ENCODE measurements around the gene RILP.

DNA sequence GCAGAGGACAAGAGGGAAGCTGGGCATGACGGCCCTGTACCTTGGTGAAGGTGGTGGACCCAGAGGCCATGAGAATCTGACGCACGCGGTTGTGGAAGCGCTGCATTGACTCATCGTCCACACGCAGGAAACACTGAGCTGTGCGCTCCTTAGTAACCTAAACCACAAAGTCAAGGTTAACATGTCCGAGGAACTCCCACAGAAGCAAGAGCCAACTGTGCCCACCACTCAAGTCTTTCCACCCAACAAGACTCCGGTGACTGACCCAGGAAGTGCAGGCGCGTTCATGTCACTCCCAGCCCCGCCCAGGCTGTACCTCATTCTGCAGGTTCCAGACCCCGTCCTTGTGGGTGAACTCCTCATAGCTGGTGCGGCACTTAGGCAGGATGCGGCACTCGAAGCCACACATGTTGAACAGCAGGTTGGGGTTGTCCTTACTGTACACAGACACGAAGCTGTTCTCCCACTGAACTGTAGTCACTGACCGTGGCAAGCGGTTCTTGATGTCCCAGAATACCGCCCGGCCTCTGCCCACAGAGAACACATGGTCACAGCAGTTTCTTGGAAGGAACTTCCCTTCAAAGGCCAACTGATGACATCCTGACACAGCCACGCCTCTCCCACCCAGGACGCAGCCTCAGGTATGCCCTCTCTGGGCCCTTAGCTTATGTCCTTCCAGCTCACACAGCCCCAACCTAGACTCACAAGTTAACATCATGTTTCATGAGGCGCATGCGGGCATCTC, 23.5 kb upstream of the RILP start:
- no peak for TF ChIP-seq RAD21 (IDR thresholded peaks at IDR 0.05; ENCODE audit: insufficient read depth, low read depth, low read length)
- TF ChIP-seq, protein P1, sequence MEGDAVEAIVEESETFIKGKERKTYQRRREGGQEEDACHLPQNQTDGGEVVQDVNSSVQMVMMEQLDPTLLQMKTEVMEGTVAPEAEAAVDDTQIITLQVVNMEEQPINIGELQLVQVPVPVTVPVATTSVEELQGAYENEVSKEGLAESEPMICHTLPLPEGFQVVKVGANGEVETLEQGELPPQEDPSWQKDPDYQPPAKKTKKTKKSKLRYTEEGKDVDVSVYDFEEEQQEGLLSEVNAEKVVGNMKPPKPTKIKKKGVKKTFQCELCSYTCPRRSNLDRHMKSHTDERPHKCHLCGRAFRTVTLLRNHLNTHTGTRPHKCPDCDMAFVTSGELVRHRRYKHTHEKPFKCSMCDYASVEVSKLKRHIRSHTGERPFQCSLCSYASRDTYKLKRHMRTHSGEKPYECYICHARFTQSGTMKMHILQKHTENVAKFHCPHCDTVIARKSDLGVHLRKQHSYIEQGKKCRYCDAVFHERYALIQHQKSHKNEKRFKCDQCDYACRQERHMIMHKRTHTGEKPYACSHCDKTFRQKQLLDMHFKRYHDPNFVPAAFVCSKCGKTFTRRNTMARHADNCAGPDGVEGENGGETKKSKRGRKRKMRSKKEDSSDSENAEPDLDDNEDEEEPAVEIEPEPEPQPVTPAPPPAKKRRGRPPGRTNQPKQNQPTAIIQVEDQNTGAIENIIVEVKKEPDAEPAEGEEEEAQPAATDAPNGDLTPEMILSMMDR (IDR thresholded peaks at IDR 0.05 in 2 of 3, conservative IDR thresholded peaks at IDR 0.05 in 1 of 3; ENCODE audit: control insufficient read depth in 2 of 3, extremely low read depth in 1 of 3, insufficient read depth in 1 of 3, low read depth in 3 of 3, low read length in 3 of 3) = no peak

All from GM12878 (cell line).